Measurements from ENCODE around the gene KCNJ5.

- TF ChIP-seq CTCF (optimal IDR thresholded peaks at IDR 0.05 in 1 of 3, IDR thresholded peaks at IDR 0.05 in 1 of 3, conservative IDR thresholded peaks at IDR 0.05 in 1 of 3; ENCODE audit: extremely low read depth in 1 of 3, insufficient read depth in 2 of 3, low read length in 3 of 3) (no peak), EZH2 (IDR thresholded peaks at IDR 0.05; ENCODE audit: low read length) (no peak)
Measured at GRCh38 chr11:128891913-128892398, 800 bp downstream of the KCNJ5 start.
